ENCODE results near the gene F2R.
"Not testable (repeated sequence)": the region's sequence is repeated elsewhere in the genome, so short reads cannot be mapped to it uniquely, and the experiment has no call there.

The F2R gene

GRCh38 chr5:76776391-76776790 lies 60.5 kb downstream of the F2R start:
- no peaks in the 10 kb centered on the region for H3K4me1 ChIP-seq (ENCODE audit: low read length)
- H3K9me2 ChIP-seq (replicated peaks; ENCODE audit: insufficient read depth, low read length): no peaks in the 10 kb centered on the region
- no peak overlapping the region for H3K4me3 ChIP-seq (ENCODE audit: low read length)
- no peaks in the 10 kb centered on the region for H3K79me2 ChIP-seq (ENCODE audit: low read length)
- no peaks in the 10 kb centered on the region for H3K9me3 ChIP-seq (replicated peaks; ENCODE audit: insufficient read depth, low read length)
- no peaks in the 10 kb centered on the region for H3K36me3 ChIP-seq (replicated peaks; ENCODE audit: insufficient read depth, low read length)
- TF ChIP-seq CTCF (IDR thresholded peaks at IDR 0.05; ENCODE audit: low read length): no peak
- no peak for TF ChIP-seq EZH2 (optimal IDR thresholded peaks at IDR 0.05; ENCODE audit: low read depth, low read length)
- TF ChIP-seq EZH2phosphoT487 (IDR thresholded peaks at IDR 0.05; ENCODE audit: low read length): no peak
- DNase-seq: no peak
- no peak overlapping the region for H3K9ac ChIP-seq (ENCODE audit: low read length)
- no peaks in the 10 kb centered on the region for H4K20me1 ChIP-seq (ENCODE audit: insufficient read depth, low read length)
- H3K27ac ChIP-seq (ENCODE audit: low read length): no peak overlapping the region
- no peaks in the 10 kb centered on the region for H3F3A ChIP-seq (ENCODE audit: insufficient read depth, low read length)
- no peaks in the 10 kb centered on the region for H3K27me3 ChIP-seq (replicated peaks; ENCODE audit: insufficient read depth, low read length)
- H2AFZ ChIP-seq (ENCODE audit: low read length): no peak overlapping the region
- no peak overlapping the region for H3K4me2 ChIP-seq (ENCODE audit: low read depth, low read length)

- not testable (repeated sequence) for H3K27me3 ChIP-seq (replicated peaks; ENCODE audit: insufficient read depth, low read length); H3K79me2 ChIP-seq (ENCODE audit: low read length); H3K36me3 ChIP-seq (replicated peaks; ENCODE audit: insufficient read depth, low read length); H3F3A ChIP-seq (ENCODE audit: insufficient read depth, low read length); H3K9me3 ChIP-seq (replicated peaks; ENCODE audit: insufficient read depth, low read length); H3K4me2 ChIP-seq (ENCODE audit: low read depth, low read length); DNase-seq; H3K9ac ChIP-seq (ENCODE audit: low read length); H3K4me3 ChIP-seq (ENCODE audit: low read length); H2AFZ ChIP-seq (ENCODE audit: low read length); H3K4me1 ChIP-seq (ENCODE audit: low read length); H3K9me2 ChIP-seq (replicated peaks; ENCODE audit: insufficient read depth, low read length); H4K20me1 ChIP-seq (ENCODE audit: insufficient read depth, low read length); H3K27ac ChIP-seq (ENCODE audit: low read length)
These were observed 64.7 kb downstream of the F2R start for GRCh38 chr5:76780616-76781015.

GRCh38 chr5:76781775-76782174 lies 65.8 kb downstream of the F2R start:
- no peak for TF ChIP-seq EZH2 (optimal IDR thresholded peaks at IDR 0.05; ENCODE audit: low read depth, low read length)
- TF ChIP-seq EZH2phosphoT487 (IDR thresholded peaks at IDR 0.05; ENCODE audit: low read length): no peak
- TF ChIP-seq CTCF (IDR thresholded peaks at IDR 0.05; ENCODE audit: low read length): no peak
- Histone ChIP-seq H2AFZ (ENCODE audit: low read length) (no peak overlapping the region), H3K36me3 (replicated peaks; ENCODE audit: insufficient read depth, low read length) (no peaks in the 10 kb centered on the region), H3K27ac (ENCODE audit: low read length) (no peak overlapping the region), H3K4me3 (ENCODE audit: low read length) (no peak overlapping the region), H3K4me1 (ENCODE audit: low read length) (no peaks in the 10 kb centered on the region), H3K4me2 (ENCODE audit: low read depth, low read length) (no peak overlapping the region), H3K27me3 (replicated peaks; ENCODE audit: insufficient read depth, low read length) (no peaks in the 10 kb centered on the region), H3K9ac (ENCODE audit: low read length) (no peak overlapping the region), H3K79me2 (ENCODE audit: low read length) (no peaks in the 10 kb centered on the region), H3K9me3 (replicated peaks; ENCODE audit: insufficient read depth, low read length) (no peaks in the 10 kb centered on the region), H4K20me1 (ENCODE audit: insufficient read depth, low read length) (no peaks in the 10 kb centered on the region), H3F3A (ENCODE audit: insufficient read depth, low read length) (no peaks in the 10 kb centered on the region), H3K9me2 (replicated peaks; ENCODE audit: insufficient read depth, low read length) (no peaks in the 10 kb centered on the region)
- DNase-seq: no peak

- no peaks in the 10 kb centered on the region for H3K9me3 ChIP-seq (replicated peaks; ENCODE audit: insufficient read depth, low read length)
- no peaks in the 10 kb centered on the region for H3K4me1 ChIP-seq (ENCODE audit: low read length)
- no peak overlapping the region for H2AFZ ChIP-seq (ENCODE audit: low read length)
- no peaks in the 10 kb centered on the region for H3K79me2 ChIP-seq (ENCODE audit: low read length)
- H3K27ac ChIP-seq (ENCODE audit: low read length): no peak overlapping the region
- no peak overlapping the region for H3K9ac ChIP-seq (ENCODE audit: low read length)
- no peak overlapping the region for H3K4me2 ChIP-seq (ENCODE audit: low read depth, low read length)
- H4K20me1 ChIP-seq (ENCODE audit: insufficient read depth, low read length): no peaks in the 10 kb centered on the region
- H3K36me3 ChIP-seq (replicated peaks; ENCODE audit: insufficient read depth, low read length): no peaks in the 10 kb centered on the region
- H3K4me3 ChIP-seq (ENCODE audit: low read length): no peak overlapping the region
- H3K9me2 ChIP-seq (replicated peaks; ENCODE audit: insufficient read depth, low read length): no peaks in the 10 kb centered on the region
- no peaks in the 10 kb centered on the region for H3F3A ChIP-seq (ENCODE audit: insufficient read depth, low read length)
- TF ChIP-seq CTCF (IDR thresholded peaks at IDR 0.05; ENCODE audit: low read length) (no peak), EZH2 (optimal IDR thresholded peaks at IDR 0.05; ENCODE audit: low read depth, low read length) (no peak), EZH2phosphoT487 (IDR thresholded peaks at IDR 0.05; ENCODE audit: low read length) (no peak)
- no peak for DNase-seq
- no peaks in the 10 kb centered on the region for H3K27me3 ChIP-seq (replicated peaks; ENCODE audit: insufficient read depth, low read length)
These were observed 66.5 kb downstream of the F2R start for GRCh38 chr5:76782444-76782843.

Measured in MM.1S (cell line).